Lower lobe of right lung (tissue), 2 donors: ENCODE results near the gene PPP1R1B. TPM values are rescaled to one million over a fixed set of nuclear protein-coding genes. Genes with fewer than 3 reads are reported as not detected.

Experiments
- ATAC-seq, 2 donors: fragments of 200-7000 bp; cut with Tn5 transposase; one replicate each; pipeline ENCODE4 v1.9.1; 2020 to 2022; ENCODE audit warnings: mild to moderate bottlenecking in 2 of 2, moderate library complexity in 2 of 2
- DNase-seq: peaks from one replicate; pipeline ENCODE4 v3.0.0-alpha.2; 2020
- H3K27ac ChIP-seq: fragments of 200-600 bp; one replicate; pipeline ENCODE4 v1.8.0; 2022
- H3K27me3 ChIP-seq: fragments of 200-600 bp; one replicate; pipeline ENCODE4 v1.8.0; 2022; ENCODE audit warnings: low read depth
- H3K36me3 ChIP-seq: fragments of 200-600 bp; one replicate; pipeline ENCODE4 v1.8.0; 2022; ENCODE audit warnings: mild to moderate bottlenecking
- H3K4me1 ChIP-seq: fragments of 200-600 bp; one replicate; pipeline ENCODE4 v1.8.0; 2022
- H3K4me3 ChIP-seq: fragments of 200-600 bp; one replicate; pipeline ENCODE4 v1.8.0; 2022; ENCODE audit warnings: mild to moderate bottlenecking
- H3K9me3 ChIP-seq: fragments of 200-600 bp; one replicate; pipeline ENCODE4 v1.8.0; 2022
- CTCF ChIP-seq: fragments of 200-600 bp; IDR thresholded peaks from one replicate; pipeline ENCODE4 v1.8.0; 2022; ENCODE audit warnings: antibody characterized with exemption, mild to moderate bottlenecking
- intact Hi-C: fragments of 100-400 bp; cut with DNase I; formaldehyde crosslinking; loops from one replicate; pipeline ENCODE4 v1.11.0; 2022
- total RNA-seq: library from RNA; stranded (reverse); fragmentation: NEBNext Ultra II Directional; extraction: Animal tissue kit (Norgen Biotek cat#: 25700); gene quantifications from one replicate; pipeline ENCODE4 v1.2.1, GENCODE V29; 2021
- donor health status: DM: no; HTN: yes; CAD: no; lungs with severe emphysema.

Gene PPP1R1B
- total RNA-seq, 1 donor from 2014 or later = 23.9 TPM

GRCh38 chr17:39611401-39612112 lies 15.2 kb upstream of the PPP1R1B start:
- ATAC-seq (no peak), DNase-seq (no peak)
- no peak for TF ChIP-seq CTCF
- H3K4me3 ChIP-seq = no peak overlapping the region
- no peaks in the 10 kb centered on the region for H3K9me3 ChIP-seq
- H3K36me3 ChIP-seq = no peaks in the 10 kb centered on the region
- H3K4me1 ChIP-seq = peaks cover 11% of the 10 kb centered on the region
- peaks cover 40% of the 10 kb centered on the region for H3K27me3 ChIP-seq
- H3K27ac ChIP-seq = no peak overlapping the region
- intact Hi-C loops = no loop called here

GRCh38 chr17:39612291-39612894 lies 14.4 kb upstream of the PPP1R1B start:
- intact Hi-C loops = no loop called here
- H3K4me1 ChIP-seq = peaks cover 8% of the 10 kb centered on the region
- no peak for TF ChIP-seq CTCF

GRCh38 chr17:39612935-39613464 lies 13.8 kb upstream of the PPP1R1B start:
- no peak for TF ChIP-seq CTCF
- no peak overlapping the region for H3K27ac ChIP-seq
- ATAC-seq = no peak

More at GRCh38 chr17:39612291-39612894, 14.4 kb upstream of the PPP1R1B start:
- DNase-seq = no peak
- no peaks in the 10 kb centered on the region for H3K9me3 ChIP-seq
- ATAC-seq = no peak
- peaks cover 32% of the 10 kb centered on the region for H3K27me3 ChIP-seq
- no peaks in the 10 kb centered on the region for H3K36me3 ChIP-seq
- no peak overlapping the region for H3K4me3 ChIP-seq
- no peak overlapping the region for H3K27ac ChIP-seq

GRCh38 chr17:39614545-39615157 lies 12.1 kb upstream of the PPP1R1B start:
- peaks cover 12% of the 10 kb centered on the region for H3K27me3 ChIP-seq
- no peak for TF ChIP-seq CTCF
- intact Hi-C loops = no loop called here
- ATAC-seq = no peak
- no peak overlapping the region for H3K27ac ChIP-seq
- DNase-seq = no peak
- peaks cover 12% of the 10 kb centered on the region for H3K4me1 ChIP-seq
- no peak overlapping the region for H3K4me3 ChIP-seq
- H3K36me3 ChIP-seq = no peaks in the 10 kb centered on the region
- no peaks in the 10 kb centered on the region for H3K9me3 ChIP-seq

More at GRCh38 chr17:39612935-39613464, 13.8 kb upstream of the PPP1R1B start:
- Histone ChIP-seq H3K4me1 (peaks cover 6% of the 10 kb centered on the region), H3K9me3 (no peaks in the 10 kb centered on the region), H3K36me3 (no peaks in the 10 kb centered on the region), H3K27me3 (peaks cover 26% of the 10 kb centered on the region), H3K4me3 (no peak overlapping the region)
- intact Hi-C loops = no loop called here
- no peak for DNase-seq

GRCh38 chr17:39615434-39615833 lies 11.3 kb upstream of the PPP1R1B start:
- Histone ChIP-seq H3K4me1 (peaks cover 12% of the 10 kb centered on the region), H3K36me3 (no peaks in the 10 kb centered on the region), H3K27me3 (peaks cover 5% of the 10 kb centered on the region), H3K4me3 (no peak overlapping the region), H3K9me3 (no peaks in the 10 kb centered on the region), H3K27ac (no peak overlapping the region)
- no peak for TF ChIP-seq CTCF
- intact Hi-C loops = no loop called here
- no peak for ATAC-seq
- DNase-seq = no peak
